Endodermal cell (in vitro differentiated cells): Measurements from ENCODE around the gene WSCD1. TPM values are rescaled to one million over a fixed set of nuclear protein-coding genes. Genes with fewer than 3 reads are reported as not detected.

Experiments
- DNase-seq: peaks from one replicate; pipeline ENCODE4 v3.0.0-alpha.2; 2017
- H3K27ac ChIP-seq: 2 replicates; pipeline ENCODE4 v1.5.1; 2013; ENCODE audit warnings: mild to moderate bottlenecking, low read depth, low read length, moderate library complexity
- H3K27me3 ChIP-seq: 2 replicates; pipeline ENCODE4 v1.6.1; 2013; ENCODE audit warnings: mild to moderate bottlenecking, low read length, moderate library complexity; ENCODE audit not compliant: insufficient read depth, control insufficient read depth, poor library complexity, severe bottlenecking
- H3K36me3 ChIP-seq: 2 replicates; pipeline ENCODE4 v1.7.0; 2013; ENCODE audit warnings: mild to moderate bottlenecking, low read length, moderate library complexity; ENCODE audit not compliant: control insufficient read depth, insufficient read depth
- H3K4me1 ChIP-seq: one replicate; pipeline ENCODE4 v1.7.0; 2013; ENCODE audit warnings: low read length; ENCODE audit not compliant: control insufficient read depth, insufficient read depth
- H3K4me3 ChIP-seq: 2 replicates; pipeline ENCODE4 v1.5.1; 2013; ENCODE audit warnings: mild to moderate bottlenecking, low read length, moderate library complexity
- H3K9ac ChIP-seq: 2 replicates; pipeline ENCODE4 v1.6.1; 2013; ENCODE audit warnings: mild to moderate bottlenecking, low read length, moderate library complexity; ENCODE audit not compliant: poor library complexity, severe bottlenecking; ENCODE audit errors: extremely low read depth
- H3K9me3 ChIP-seq: 2 replicates; pipeline ENCODE4 v1.6.1; 2013; ENCODE audit warnings: mild to moderate bottlenecking, low read length, moderate library complexity; ENCODE audit not compliant: control insufficient read depth
- H3K27ac Mint-ChIP-seq: 2 replicates; pipeline ENCODE4 v1.8.0; 2020; ENCODE audit warnings: mixed read lengths
- H3K27me3 Mint-ChIP-seq: 2 replicates; pipeline ENCODE4 v1.8.0; 2021; ENCODE audit warnings: mild to moderate bottlenecking, mixed read lengths; ENCODE audit not compliant: insufficient read depth
- H3K36me3 Mint-ChIP-seq: 2 replicates; pipeline ENCODE4 v1.8.0; 2020; ENCODE audit warnings: low read depth, mixed read lengths
- H3K4me1 Mint-ChIP-seq: 2 replicates; pipeline ENCODE4 v1.8.0; 2020; ENCODE audit warnings: mixed read lengths
- H3K4me3 Mint-ChIP-seq: 2 replicates; pipeline ENCODE4 v1.8.0; 2020; ENCODE audit warnings: mild to moderate bottlenecking, moderate library complexity, mixed read lengths
- H3K9me3 Mint-ChIP-seq: 2 replicates; pipeline ENCODE4 v1.8.0; 2020; ENCODE audit warnings: mild to moderate bottlenecking, mixed read lengths
- CTCF ChIP-seq: fragments of 200-600 bp; sonication (generic); conservative IDR thresholded peaks from 2 replicates; pipeline ENCODE4 v1.5.0; 2021; ENCODE audit warnings: antibody characterized with exemption, mild to moderate bottlenecking
- WGBS, 2 experiments: methylation state at CpG; one replicate each; pipeline versions ENCODE4 v1.1.5 to v1.1.7; 2013; ENCODE audit warnings: missing lambda C conversion rate in 2 of 2, mixed read lengths in 1 of 2; ENCODE audit not compliant: insufficient coverage in 1 of 2, insufficient read length in 1 of 2; 5-methylcytosine and 5-hydroxymethylcytosine counted together
- total RNA-seq, 2 donors: library from RNA; stranded (reverse); fragmentation: NEBNext Ultra II Directional in 1 of 2; extraction: Animal tissue kit (Norgen Biotek cat#: 25700) in 1 of 2; gene quantifications; 2 replicates in 1 of 2; 3 replicates in 1 of 2; pipeline ENCODE4 v1.2.1, GENCODE V29; 2021

WSCD1 gene
- total RNA-seq, 2 donors from 2014 or later = 6.5 to 7.7 TPM

DNA sequence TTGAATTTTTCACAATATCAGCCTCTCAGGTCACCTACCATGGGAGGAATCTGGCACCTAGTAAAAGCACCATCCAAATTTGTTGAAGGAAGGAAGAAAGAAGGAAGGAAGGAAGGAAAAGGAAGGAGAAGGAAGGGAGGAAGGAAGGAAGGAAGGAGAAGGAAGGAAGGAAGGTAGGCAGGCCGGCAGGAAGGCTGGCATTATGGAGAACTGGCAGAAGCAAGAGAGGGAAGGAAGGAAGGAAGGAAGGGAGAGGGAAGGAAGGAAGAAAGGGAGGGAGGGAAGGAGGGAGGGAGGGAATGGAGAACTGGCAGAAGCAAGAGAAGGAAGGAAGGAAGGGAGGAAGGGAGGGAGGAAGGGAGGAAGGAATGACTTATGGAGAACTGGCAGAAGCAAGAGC, 24.3 kb downstream of the WSCD1 start:
- peaks cover 10% of the 10 kb centered on the region for H3K4me1 ChIP-seq
- H3K27ac Mint-ChIP-seq = no peak overlapping the region
- no peaks in the 10 kb centered on the region for H3K36me3 Mint-ChIP-seq

GRCh38 chr17:6094926-6095325, 24.7 kb downstream of the WSCD1 start:
- no peak overlapping the region for H3K4me3 Mint-ChIP-seq
- H3K9me3 Mint-ChIP-seq = no peaks in the 10 kb centered on the region
- Histone ChIP-seq H3K4me1 (peaks cover 10% of the 10 kb centered on the region), H3K36me3 (peaks cover 7% of the 10 kb centered on the region), H3K27me3 (peaks cover 54% of the 10 kb centered on the region), H3K9ac (no peak overlapping the region), H3K9me3 (no peaks in the 10 kb centered on the region), H3K27ac (no peak overlapping the region), H3K4me3 (no peak overlapping the region)
- H3K27ac Mint-ChIP-seq = no peak overlapping the region
- 92 to 96% methylated on average over 3 to 11 of the region's 11 CpGs for WGBS, 2 experiments
- TF ChIP-seq CTCF = no peak
- peaks cover 12% of the 10 kb centered on the region for H3K4me1 Mint-ChIP-seq
- no peak for DNase-seq
- H3K27me3 Mint-ChIP-seq = peaks cover 88% of the 10 kb centered on the region
- H3K36me3 Mint-ChIP-seq = no peaks in the 10 kb centered on the region

More for the DNA sequence above, 24.3 kb downstream of the WSCD1 start:
- H3K4me1 Mint-ChIP-seq = peaks cover 12% of the 10 kb centered on the region
- DNase-seq = no peak
- Histone ChIP-seq H3K27ac (no peak overlapping the region), H3K4me3 (no peak overlapping the region), H3K9me3 (no peaks in the 10 kb centered on the region), H3K36me3 (peaks cover 7% of the 10 kb centered on the region), H3K9ac (no peak overlapping the region), H3K27me3 (peaks cover 49% of the 10 kb centered on the region)
- WGBS, 2 experiments = 90 to 100% methylated on average over 1 of the region's 1 CpG
- peaks cover 86% of the 10 kb centered on the region for H3K27me3 Mint-ChIP-seq
- no peak overlapping the region for H3K4me3 Mint-ChIP-seq
- no peak for TF ChIP-seq CTCF
- no peaks in the 10 kb centered on the region for H3K9me3 Mint-ChIP-seq

GRCh38 chr17:6095501-6095900, 25.3 kb downstream of the WSCD1 start:
- H3K27me3 ChIP-seq = peaks cover 60% of the 10 kb centered on the region
- no peak overlapping the region for H3K4me3 ChIP-seq
- peaks cover 7% of the 10 kb centered on the region for H3K36me3 ChIP-seq
- Mint-ChIP-seq H3K36me3 (no peaks in the 10 kb centered on the region), H3K4me1 (peaks cover 12% of the 10 kb centered on the region), H3K9me3 (no peaks in the 10 kb centered on the region), H3K27me3 (peaks cover 91% of the 10 kb centered on the region), H3K27ac (no peak overlapping the region), H3K4me3 (no peak overlapping the region)
- no peak for TF ChIP-seq CTCF
- no peak for DNase-seq
- H3K9ac ChIP-seq = no peak overlapping the region
- 94 to 96% methylated on average over 4 to 6 of the region's 6 CpGs for WGBS, 2 experiments
- no peaks in the 10 kb centered on the region for H3K9me3 ChIP-seq
- H3K4me1 ChIP-seq = peaks cover 10% of the 10 kb centered on the region
- no peak overlapping the region for H3K27ac ChIP-seq
